K562 (cell line): ENCODE measurements around the gene FGD1. TPM values are rescaled to one million over a fixed set of nuclear protein-coding genes. Genes with fewer than 3 reads are reported as not detected.

Source experiments
- EP400 ChIP-seq: fragments of 450-650 bp; IDR thresholded peaks from 2 replicates; pipeline ENCODE4 v1.6.1; 2017; ENCODE audit warnings: antibody characterized with exemption, mild to moderate bottlenecking, moderate library complexity
- FOXM1 ChIP-seq, 2 experiments: fragments of 450-650 bp in 1 of 2; sonication (generic) in 1 of 2; formaldehyde crosslinking in 1 of 2; IDR thresholded peaks; 2 replicates each; pipeline versions ENCODE4 v1.6.1 to v1.9.0; 2017 to 2022; ENCODE audit warnings: low read depth in 2 of 2, mild to moderate bottlenecking in 2 of 2, missing genetic modification reagents in 1 of 2, moderate library complexity in 1 of 2
- MYC ChIP-seq, 2 experiments: fragments of 250-450 bp in 1 of 2; sonication (Bioruptor Pico) in 1 of 2; IDR thresholded peaks; 2 replicates each; pipeline versions ENCODE4 v1.5.1 to v1.6.1; 2012 to 2021; ENCODE audit warnings: low read depth in 2 of 2, borderline replicate concordance in 1 of 2, improper control_type of control experiment in 1 of 2, low read length in 1 of 2, mild to moderate bottlenecking in 1 of 2, moderate library complexity in 1 of 2
- NBN ChIP-seq: fragments of 450-650 bp; IDR thresholded peaks from 2 replicates; pipeline ENCODE4 v1.6.1; 2016; ENCODE audit warnings: low read depth, mild to moderate bottlenecking
- NR4A1 ChIP-seq, 2 experiments: fragments of 250-450 bp in 1 of 2; fragments of 450-650 bp in 1 of 2; sonication (Bioruptor Pico) in 1 of 2; IDR thresholded peaks; 2 replicates each; pipeline versions ENCODE4 v1.4.0 to v1.6.1; 2016 to 2020; ENCODE audit warnings: mild to moderate bottlenecking in 2 of 2, missing compliant biosample characterization in 1 of 2, missing genetic modification characterization in 1 of 2, moderate library complexity in 1 of 2
- PHF8 ChIP-seq: fragments of 200-600 bp; sonication (generic); IDR thresholded peaks from 2 replicates; pipeline ENCODE4 v1.6.1; 2012; ENCODE audit warnings: mixed run types, mild to moderate bottlenecking, inconsistent platforms, low read length, moderate library complexity, borderline replicate concordance
- SMARCA4 ChIP-seq: fragments of 450-650 bp; IDR thresholded peaks from 2 replicates; pipeline ENCODE4 v1.6.1; 2016
- SMC3 ChIP-seq: conservative IDR thresholded peaks from 2 replicates; pipeline ENCODE4 v1.6.1; 2011; ENCODE audit warnings: low read depth, low read length, improper control_type of control experiment; ENCODE audit not compliant: insufficient read depth
- SREBF2 ChIP-seq: sonication (generic); formaldehyde crosslinking; IDR thresholded peaks from 2 replicates; pipeline ENCODE4 v1.4.0; 2020; ENCODE audit warnings: mild to moderate bottlenecking, missing genetic modification reagents
- ZNF436 ChIP-seq: fragments of 250-450, 450-650 bp; sonication (Bioruptor Pico); formaldehyde crosslinking; IDR thresholded peaks from 2 replicates; pipeline ENCODE4 v1.7.0; 2020; ENCODE audit warnings: mild to moderate bottlenecking
- polyA plus RNA-seq, 8 experiments: library from polyadenylated mRNA; depleted of rRNA in 4 of 8; stranded (reverse) in 5 of 8; unstranded in 3 of 8; fragments of >200 nt; fragmentation: Nextera tagmentation in 2 of 8; fragmentation: Illumina TruSeq in 1 of 8; extraction: Ambion mirVana in 2 of 8; extraction: Trizol in 1 of 8; gene quantifications; 2 replicates each; pipeline versions ENCODE4 v1.2.1 to v1.2.3, GENCODE V29; 2011 to 2014; ENCODE audit warnings: inconsistent platforms in 1 of 8, missing spikeins in 1 of 8
- total RNA-seq, 7 experiments: library from RNA; depleted of rRNA in 6 of 7; stranded (reverse); fragments of >200 nt in 6 of 7; fragmentation: Illumina TruSeq in 2 of 7; extraction: Trizol in 2 of 7; gene quantifications; 2 replicates each; pipeline versions ENCODE4 v1.2.1 to v1.2.3, GENCODE V29; 2011 to 2021; ENCODE audit warnings: low replicate concordance in 1 of 7
- TF ChIP-seq, protein P1 (sequence below), 2 experiments: fragments of 450-650 bp; conservative IDR thresholded peaks; 2 replicates each; pipeline ENCODE4 v1.6.1; 2017; ENCODE audit warnings: mild to moderate bottlenecking in 2 of 2, moderate library complexity in 2 of 2
- TF ChIP-seq, protein P2 (sequence below): fragments of 450-650 bp; IDR thresholded peaks from 2 replicates; pipeline ENCODE4 v1.6.1; 2016; ENCODE audit warnings: low read depth, mild to moderate bottlenecking, moderate library complexity
- TF ChIP-seq, protein P3 (sequence below): fragments of 450-650 bp; IDR thresholded peaks from 2 replicates; pipeline ENCODE4 v1.6.1; 2016; ENCODE audit warnings: borderline replicate concordance

FGD1 gene
- total and polyA plus RNA-seq, 9 of the 15 experiments (the other 6 are each of a cell fraction or from before 2014, with no cell fraction given) = 0.01 to 0.09 (median 0.04) TPM; not detected in 2

DNA sequence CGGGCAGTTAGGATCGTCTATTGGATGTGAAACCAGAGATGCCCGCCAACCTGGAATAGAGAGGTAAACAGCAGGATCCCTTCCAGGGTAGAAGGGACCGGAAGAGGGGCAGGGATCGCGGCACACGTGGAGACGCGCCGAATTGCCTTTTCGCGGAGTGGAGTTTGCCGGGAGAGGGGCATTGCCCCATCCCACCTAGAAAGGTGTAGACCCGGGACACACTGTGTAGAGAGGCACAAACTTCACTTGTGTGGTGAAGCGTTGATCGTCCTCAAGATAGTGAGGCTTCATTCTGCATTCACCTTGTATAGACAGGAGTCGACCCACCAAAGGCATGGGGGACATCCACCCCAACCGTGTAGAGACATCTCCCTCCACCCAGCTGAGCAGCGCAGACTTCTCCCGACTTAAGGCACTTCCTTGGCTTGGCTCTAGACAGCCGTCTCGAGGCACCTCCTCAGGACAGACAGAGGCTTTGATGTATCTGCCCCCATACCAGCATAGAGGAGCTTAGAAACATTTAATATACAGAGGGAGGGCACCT is 34.4 kb upstream of the FGD1 start (continued):
- TF ChIP-seq, protein P1, sequence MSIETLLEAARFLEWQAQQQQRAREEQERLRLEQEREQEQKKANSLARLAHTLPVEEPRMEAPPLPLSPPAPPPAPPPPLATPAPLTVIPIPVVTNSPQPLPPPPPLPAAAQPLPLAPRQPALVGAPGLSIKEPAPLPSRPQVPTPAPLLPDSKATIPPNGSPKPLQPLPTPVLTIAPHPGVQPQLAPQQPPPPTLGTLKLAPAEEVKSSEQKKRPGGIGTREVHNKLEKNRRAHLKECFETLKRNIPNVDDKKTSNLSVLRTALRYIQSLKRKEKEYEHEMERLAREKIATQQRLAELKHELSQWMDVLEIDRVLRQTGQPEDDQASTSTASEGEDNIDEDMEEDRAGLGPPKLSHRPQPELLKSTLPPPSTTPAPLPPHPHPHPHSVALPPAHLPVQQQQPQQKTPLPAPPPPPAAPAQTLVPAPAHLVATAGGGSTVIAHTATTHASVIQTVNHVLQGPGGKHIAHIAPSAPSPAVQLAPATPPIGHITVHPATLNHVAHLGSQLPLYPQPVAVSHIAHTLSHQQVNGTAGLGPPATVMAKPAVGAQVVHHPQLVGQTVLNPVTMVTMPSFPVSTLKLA (conservative IDR thresholded peaks at IDR 0.05) = peak; percentile 87 to 91
- TF ChIP-seq, protein P2, sequence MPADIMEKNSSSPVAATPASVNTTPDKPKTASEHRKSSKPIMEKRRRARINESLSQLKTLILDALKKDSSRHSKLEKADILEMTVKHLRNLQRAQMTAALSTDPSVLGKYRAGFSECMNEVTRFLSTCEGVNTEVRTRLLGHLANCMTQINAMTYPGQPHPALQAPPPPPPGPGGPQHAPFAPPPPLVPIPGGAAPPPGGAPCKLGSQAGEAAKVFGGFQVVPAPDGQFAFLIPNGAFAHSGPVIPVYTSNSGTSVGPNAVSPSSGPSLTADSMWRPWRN = no peak
- TF ChIP-seq NBN (peak; percentile 17; the same call in 1 of the 2 replicates), ZNF436 (CRISPR knock-in tag) (no peak), MYC (IDR thresholded peaks at IDR 0.05; ENCODE audit: low read depth, low read length) (peak; percentile 83), MYC (CRISPR knock-in tag; IDR thresholded peaks at IDR 0.05; ENCODE audit: borderline replicate concordance, low read depth) (peak; percentile 49; the same call in 1 of the 2 replicates), PHF8 (peak; percentile 75; the same call in 1 of the 2 replicates), SREBF2 (CRISPR knock-in tag) (no peak), SMARCA4 (no peak), NR4A1 (CRISPR knock-in tag; IDR thresholded peaks at IDR 0.05) (0 out of 2 replicates have a peak, but pooled peaks have one; percentile 19), NR4A1 (tag; IDR thresholded peaks at IDR 0.05) (no peak), EP400 (peak; percentile 88; the same call in 1 of the 2 replicates), SMC3 (no peak), FOXM1 (IDR thresholded peaks at IDR 0.05; ENCODE audit: low read depth) (no peak), FOXM1 (CRISPR knock-in tag; IDR thresholded peaks at IDR 0.05; ENCODE audit: low read depth) (no peak)
- TF ChIP-seq, protein P3, sequence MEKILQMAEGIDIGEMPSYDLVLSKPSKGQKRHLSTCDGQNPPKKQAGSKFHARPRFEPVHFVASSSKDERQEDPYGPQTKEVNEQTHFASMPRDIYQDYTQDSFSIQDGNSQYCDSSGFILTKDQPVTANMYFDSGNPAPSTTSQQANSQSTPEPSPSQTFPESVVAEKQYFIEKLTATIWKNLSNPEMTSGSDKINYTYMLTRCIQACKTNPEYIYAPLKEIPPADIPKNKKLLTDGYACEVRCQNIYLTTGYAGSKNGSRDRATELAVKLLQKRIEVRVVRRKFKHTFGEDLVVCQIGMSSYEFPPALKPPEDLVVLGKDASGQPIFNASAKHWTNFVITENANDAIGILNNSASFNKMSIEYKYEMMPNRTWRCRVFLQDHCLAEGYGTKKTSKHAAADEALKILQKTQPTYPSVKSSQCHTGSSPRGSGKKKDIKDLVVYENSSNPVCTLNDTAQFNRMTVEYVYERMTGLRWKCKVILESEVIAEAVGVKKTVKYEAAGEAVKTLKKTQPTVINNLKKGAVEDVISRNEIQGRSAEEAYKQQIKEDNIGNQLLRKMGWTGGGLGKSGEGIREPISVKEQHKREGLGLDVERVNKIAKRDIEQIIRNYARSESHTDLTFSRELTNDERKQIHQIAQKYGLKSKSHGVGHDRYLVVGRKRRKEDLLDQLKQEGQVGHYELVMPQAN = peak; percentile 95
